HG03196 (cell line): Measurements from ENCODE around the gene CPA4.

Source experiments
- ATAC-seq: cut with Tn5 transposase; IDR thresholded peaks from one replicate; pipeline ENCODE4 v1.9.1; 2021; ENCODE audit not compliant: unreplicated experiment

The CPA4 gene

GRCh38 chr7:130274983-130275591, 17.9 kb upstream of the CPA4 start:
- no peak for ATAC-seq

- no peak for ATAC-seq
Observed at GRCh38 chr7:130275826-130276297, 17.1 kb upstream of the CPA4 start.

DNA sequence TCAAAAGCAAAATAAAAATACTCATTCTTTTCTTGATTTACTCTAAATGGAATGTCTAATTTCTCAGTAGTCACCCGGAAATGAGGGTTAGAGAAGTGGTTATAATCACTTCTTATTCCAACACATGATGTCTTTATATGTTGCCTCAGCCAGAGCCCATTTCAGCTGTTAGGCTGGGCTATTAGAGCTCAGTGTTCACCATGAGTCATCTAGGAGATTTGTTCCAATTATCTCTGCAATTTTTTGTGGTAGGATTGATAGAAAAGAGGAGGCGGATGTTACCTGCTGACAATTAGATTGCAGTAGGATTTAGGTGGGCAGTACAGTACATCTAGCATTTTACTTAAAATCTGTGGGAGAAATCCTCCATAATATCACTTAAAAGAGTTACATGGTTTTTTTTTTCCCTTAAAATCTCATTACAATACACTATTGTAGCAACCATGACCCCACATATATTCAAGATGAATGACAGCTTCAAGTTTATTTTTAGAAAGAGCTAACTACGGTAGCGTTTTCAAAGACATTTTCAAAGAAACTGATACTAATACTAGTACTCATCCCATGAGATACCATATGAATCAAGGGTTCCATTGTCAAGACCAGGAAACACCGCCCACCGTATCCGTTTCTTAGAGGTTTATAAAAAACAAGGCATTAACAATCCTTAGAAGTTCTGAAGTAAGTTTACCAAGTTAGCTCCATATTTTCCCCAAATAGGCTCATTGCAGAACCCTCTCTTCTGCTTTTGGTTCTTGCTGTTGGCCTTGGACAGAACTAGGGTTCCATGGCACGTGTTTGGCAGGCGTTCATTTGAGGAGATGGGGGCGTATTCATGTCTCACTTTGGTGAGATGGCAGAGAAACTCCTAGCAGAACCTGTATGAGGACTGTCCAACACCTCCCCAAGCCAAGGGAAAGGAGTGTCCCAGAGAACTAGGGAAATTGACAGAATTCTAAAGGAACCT, 15.9 kb upstream of the CPA4 start:
- ATAC-seq: no peak

DNA sequence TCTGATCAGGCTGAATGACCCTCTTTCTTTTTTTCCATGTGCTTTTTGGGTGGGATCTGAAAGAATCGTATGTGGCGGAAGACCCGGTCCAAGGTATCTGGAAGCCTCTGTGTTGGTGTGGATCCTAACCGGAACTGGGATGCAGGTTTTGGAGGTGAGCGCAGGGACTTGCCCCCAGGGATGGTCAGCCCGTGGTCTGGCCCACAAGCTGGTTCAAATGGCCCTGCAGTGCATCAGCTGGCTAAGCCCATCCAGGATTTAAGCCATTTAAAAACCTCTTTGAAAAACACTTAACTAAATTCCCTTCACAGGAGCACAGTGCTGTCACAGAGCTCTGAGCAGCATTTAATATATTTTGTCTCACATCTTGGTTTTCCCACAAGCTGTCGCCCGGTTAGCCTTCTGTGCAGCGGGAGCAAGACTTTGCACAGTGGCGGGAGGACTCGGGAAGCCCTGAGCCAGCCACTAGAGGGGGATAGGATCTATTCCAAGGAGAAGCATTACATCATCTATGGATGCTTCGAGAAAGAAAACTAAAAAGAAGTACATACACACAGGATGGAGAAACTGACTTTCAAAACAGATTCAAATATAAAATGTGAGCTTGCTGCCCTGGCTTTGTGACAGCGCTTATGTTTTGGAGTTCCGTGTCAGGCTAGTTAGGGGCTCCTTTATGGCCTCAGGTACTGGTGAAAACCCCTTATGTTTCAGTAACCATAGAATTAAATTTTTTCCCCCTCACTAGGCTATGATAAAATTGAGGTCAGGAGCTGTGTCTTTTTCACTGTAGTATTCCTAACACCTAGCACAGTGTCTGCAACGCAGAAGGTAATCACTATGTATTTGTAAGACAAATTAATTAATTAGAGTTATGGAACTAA, 15.0 kb upstream of the CPA4 start:
- ATAC-seq: no peak

DNA sequence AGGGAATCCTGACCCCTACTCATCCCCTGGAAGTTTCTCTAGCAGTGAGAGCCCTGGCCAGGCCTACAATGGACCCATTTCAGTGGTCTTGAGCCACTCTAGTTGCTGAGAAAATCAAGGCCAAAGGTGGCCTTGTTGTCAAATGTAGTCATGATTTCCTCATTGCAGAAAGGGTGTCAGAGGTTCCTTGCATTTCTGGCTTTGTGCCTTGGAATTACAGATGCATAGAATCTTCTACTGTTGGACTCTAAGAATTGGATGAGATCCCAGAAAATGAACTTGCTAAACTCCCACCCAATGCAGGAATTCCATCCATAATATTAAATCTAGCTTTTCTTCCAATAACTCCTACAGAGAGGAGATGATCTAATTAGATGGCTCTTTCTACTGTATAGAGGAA, 14.1 kb upstream of the CPA4 start:
- ATAC-seq: no peak

- no peak for ATAC-seq
Observed at GRCh38 chr7:130279286-130279685, 13.7 kb upstream of the CPA4 start.

DNA sequence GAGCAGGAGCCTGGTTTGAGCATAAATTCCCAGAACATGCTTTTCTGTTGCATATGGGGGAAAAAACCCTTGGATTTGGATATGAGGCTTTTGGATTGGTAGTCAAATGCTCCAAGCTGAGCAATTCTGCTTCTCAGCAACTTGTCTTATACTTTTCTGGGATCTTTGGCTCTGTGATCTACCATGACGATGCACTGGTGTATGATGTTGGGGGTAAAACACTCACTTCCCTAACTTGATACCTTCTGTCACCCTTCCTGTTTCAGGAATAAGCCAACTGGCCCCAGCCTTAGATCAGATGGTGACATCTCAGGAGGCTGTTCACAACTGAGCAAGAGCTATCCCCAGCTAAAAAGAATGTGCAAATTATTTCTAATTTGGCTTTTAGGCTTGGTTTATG, 13.1 kb upstream of the CPA4 start:
- no peak for ATAC-seq

GRCh38 chr7:130281260-130281659, 11.7 kb upstream of the CPA4 start:
- no peak for ATAC-seq

DNA sequence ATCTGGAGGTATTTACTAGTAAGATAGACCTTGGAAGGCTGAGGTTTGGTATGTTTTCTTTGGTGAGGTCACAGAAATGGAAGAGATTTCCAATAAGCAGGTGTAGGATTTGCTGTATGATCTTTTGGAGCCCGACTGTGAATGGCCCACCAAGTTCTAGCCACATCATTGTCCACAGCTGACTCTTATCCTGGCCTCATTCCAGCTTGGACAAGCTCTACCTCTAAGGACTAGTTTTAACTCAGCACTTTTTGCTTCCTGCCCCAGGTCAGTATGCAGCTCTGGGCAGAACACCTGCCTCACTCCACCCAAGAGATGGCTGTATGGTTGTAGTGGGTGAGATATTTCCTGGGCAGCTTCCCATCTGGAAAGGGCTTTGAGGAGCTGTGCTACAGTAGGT, 6.1 kb upstream of the CPA4 start:
- no peak for ATAC-seq

- ATAC-seq: no peak
Observed at GRCh38 chr7:130288168-130288567, 4.8 kb upstream of the CPA4 start.

GRCh38 chr7:130288829-130289228, 4.1 kb upstream of the CPA4 start:
- no peak for ATAC-seq

- no peak for ATAC-seq
Observed at GRCh38 chr7:130289478-130289877, 3.5 kb upstream of the CPA4 start.

DNA sequence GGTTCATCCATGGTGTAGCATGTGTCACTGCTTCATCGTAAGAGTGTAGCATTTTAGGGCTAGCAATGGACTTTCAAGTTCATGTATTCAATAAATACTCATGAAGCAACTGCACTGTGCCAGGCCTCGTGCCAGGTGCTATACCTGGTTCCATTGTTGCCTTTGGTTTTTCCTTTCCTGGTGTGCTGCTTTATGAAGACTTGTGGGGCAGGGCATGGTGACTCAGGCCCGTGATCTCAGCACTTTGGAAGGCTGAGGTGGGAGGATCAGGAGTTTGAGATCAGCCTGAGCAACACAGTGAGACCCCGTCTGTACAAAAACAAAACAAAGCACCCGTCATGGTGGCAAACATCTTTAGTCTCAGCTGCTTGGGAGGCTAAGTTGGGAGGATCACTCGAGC, 2.2 kb upstream of the CPA4 start:
- ATAC-seq: no peak

DNA sequence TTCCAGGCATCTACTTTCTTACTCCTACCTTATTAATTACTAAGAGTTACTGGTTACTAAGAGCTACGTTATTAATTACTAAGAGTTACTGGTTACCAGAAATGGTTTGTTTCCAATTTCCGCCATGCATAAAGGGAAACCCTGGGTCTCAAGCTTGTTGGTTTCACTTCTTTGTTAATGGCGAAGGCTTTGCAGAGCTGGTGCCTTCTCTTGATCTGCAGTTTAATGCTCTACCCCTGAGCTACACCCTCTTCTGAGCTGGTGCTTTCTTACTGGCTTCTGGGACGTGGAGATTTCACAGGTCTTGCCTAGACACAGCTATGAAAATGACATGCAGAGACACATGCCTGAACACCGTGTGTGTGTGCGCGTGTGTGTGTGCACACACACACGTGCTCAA, 560 bp downstream of the CPA4 start:
- ATAC-seq: no peak

DNA sequence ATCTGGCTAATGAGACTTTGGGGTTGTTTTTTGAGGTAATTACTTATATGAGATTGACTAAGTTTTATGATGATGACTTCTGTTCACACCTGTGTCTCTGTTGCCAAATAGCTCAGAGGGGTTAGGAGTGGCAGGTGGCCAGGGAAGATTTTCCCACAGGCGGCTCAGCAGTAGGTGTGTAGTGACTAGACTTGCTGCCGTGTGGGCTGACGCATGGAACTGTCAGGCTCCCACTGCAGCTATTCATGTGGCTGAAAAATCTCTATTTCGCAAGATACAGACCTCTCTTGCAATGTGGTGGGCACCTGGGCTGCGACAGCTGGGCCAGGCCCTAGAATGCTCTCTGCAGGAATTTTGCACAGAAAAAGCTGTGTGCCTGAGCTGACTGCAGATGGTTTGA, 1.4 kb downstream of the CPA4 start:
- ATAC-seq: no peak

DNA sequence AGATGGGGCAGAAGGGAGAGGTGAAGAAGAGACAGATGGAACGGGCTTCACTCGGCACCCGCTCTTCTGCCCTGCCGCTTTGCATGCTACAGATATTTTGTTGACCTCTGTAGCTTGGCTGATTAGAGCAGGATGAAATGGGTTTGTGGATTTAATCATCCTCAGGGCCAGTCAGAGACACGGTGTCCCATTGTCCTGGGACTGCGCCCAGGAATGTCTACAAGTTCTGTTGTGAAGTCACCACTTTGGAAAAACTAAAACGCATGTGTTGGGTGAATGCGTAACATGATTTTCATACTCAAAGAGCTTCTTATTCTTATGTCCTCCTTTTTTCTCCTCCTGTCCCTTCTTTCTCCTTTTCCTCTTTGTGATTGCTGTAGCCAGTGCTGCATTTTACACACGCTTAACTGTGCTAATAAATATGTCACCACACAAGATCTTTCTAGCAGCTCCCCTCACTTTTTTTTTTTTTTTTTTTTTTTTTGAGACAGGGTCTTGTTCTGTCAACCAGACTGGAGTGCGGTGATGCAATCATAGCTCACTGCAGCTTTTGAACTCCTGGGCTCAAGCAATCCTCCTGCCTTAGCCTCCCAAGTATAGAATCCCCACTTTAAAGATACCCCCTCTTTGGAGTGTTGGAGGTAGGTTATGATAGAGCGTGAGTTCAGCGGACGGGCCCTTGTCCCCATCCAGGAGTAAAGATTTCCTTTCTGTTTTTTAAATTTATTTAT, 3.4 kb downstream of the CPA4 start:
- ATAC-seq: no peak

GRCh38 chr7:130297628-130298543, 4.9 kb downstream of the CPA4 start:
- no peak for ATAC-seq

DNA sequence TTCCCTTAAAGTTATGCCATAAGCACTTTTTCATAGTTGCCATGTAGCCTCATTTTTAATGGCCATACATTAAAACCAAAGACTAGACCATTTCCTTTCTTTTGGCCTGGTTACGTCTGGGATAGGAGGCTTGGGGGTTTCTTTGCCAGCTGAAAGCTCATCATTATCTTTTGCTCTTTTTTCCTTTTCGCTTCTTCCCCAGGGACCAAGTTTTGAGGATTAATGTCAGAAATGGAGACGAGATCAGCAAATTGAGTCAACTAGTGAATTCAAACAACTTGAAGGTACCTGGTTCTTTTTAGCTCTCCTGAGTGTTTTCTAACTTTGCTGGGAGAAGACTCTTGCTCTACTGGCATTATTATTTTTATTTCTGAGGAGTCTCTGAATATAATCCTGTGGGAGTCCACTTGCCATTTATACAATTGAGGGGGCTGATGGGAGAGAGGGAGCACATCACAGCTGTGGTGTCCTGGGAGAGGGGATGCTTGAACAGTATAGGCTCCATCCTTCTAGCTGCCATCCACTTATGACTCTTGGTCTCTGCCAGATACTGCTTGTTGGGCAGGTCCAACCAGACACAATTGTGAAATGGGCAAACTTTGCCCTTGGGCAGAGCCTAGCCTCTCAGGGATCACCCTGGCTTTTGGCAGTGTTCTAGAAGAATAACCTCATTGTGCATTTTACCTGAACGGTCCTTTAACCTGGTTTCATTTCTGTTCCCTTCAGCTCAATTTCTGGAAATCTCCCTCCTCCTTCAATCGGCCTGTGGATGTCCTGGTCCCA, 5.8 kb downstream of the CPA4 start:
- no peak for ATAC-seq

DNA sequence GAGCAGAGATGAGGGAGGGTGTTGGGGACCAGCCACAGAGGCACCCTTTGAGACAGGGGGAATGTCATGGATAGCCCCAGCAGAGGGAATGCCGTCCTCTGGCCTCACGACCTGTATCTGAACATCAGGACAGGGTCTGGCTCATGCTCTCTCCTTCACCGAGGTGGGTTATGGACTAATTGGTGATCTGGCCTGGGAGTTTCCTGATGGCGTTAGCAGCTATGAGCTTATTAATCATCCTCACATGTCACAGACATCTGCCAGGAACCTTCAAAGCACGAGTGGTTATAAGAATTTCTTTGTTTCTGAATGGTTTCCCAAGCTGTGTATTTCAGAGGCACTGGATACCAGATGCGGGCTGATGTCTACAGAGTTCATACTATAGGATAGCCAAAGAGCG, 6.9 kb downstream of the CPA4 start:
- no peak for ATAC-seq
